Stimulated activated CD8-positive, alpha-beta memory T cell treated with anti-CD3 and anti-CD28 coated beads, Interleukin-7, amount 100 ng/mL, for 4 hours (primary cell): Measurements from ENCODE around the gene RAPGEF4.

Source experiments
- DNase-seq, 2 donors: peaks; one replicate each; pipeline ENCODE4 v3.0.0-alpha.2; 2020; ENCODE audit warnings: low read depth in 2 of 2

Gene RAPGEF4

GRCh38 chr2:172823261-172823850, 87.7 kb downstream of the RAPGEF4 start:
- no peak for DNase-seq

GRCh38 chr2:172826522-172826921, 90.9 kb downstream of the RAPGEF4 start:
- DNase-seq = no peak

GRCh38 chr2:172829229-172829628, 93.6 kb downstream of the RAPGEF4 start:
- DNase-seq = no peak

GRCh38 chr2:172830482-172830881, 94.8 kb downstream of the RAPGEF4 start:
- no peak for DNase-seq

GRCh38 chr2:172833898-172834297, 98.3 kb downstream of the RAPGEF4 start:
- DNase-seq = no peak

- no peak for DNase-seq
These were observed 99.2 kb downstream of the RAPGEF4 start for GRCh38 chr2:172834881-172835280.

GRCh38 chr2:172836347-172836821, 100.7 kb downstream of the RAPGEF4 start:
- no peak for DNase-seq

- DNase-seq = no peak
These were observed 101.2 kb downstream of the RAPGEF4 start for GRCh38 chr2:172836827-172837226.

- no peak for DNase-seq
These were observed 103.8 kb downstream of the RAPGEF4 start for GRCh38 chr2:172839446-172839845.

GRCh38 chr2:172842511-172843265, 107.0 kb downstream of the RAPGEF4 start:
- no peak for DNase-seq

GRCh38 chr2:172843266-172843582, 107.6 kb downstream of the RAPGEF4 start:
- no peak for DNase-seq

GRCh38 chr2:172843902-172844715, 108.5 kb downstream of the RAPGEF4 start:
- no peak for DNase-seq

- DNase-seq = no peak
These were observed 109.5 kb downstream of the RAPGEF4 start for GRCh38 chr2:172845028-172845630.

- DNase-seq = no peak
These were observed 110.9 kb downstream of the RAPGEF4 start for GRCh38 chr2:172846551-172846950.

- no peak for DNase-seq
These were observed 111.5 kb downstream of the RAPGEF4 start for GRCh38 chr2:172847188-172847587.

- no peak for DNase-seq
These were observed 112.9 kb downstream of the RAPGEF4 start for GRCh38 chr2:172848519-172848918.

GRCh38 chr2:172849519-172850217, 114.0 kb downstream of the RAPGEF4 start:
- no peak for DNase-seq

- no peak for DNase-seq
These were observed 119.9 kb downstream of the RAPGEF4 start for GRCh38 chr2:172855588-172855987.

GRCh38 chr2:172856606-172857005, 121.0 kb downstream of the RAPGEF4 start:
- DNase-seq = no peak

- DNase-seq = no peak
These were observed 122.8 kb downstream of the RAPGEF4 start for GRCh38 chr2:172858473-172858745.

- no peak for DNase-seq
These were observed 124.1 kb downstream of the RAPGEF4 start for GRCh38 chr2:172859581-172860335.
